Brain microvascular endothelial cell (primary cell): ENCODE measurements around the gene ZSCAN26.

Source experiments
- DNase-seq: peaks from one replicate; pipeline ENCODE4 v3.0.0-alpha.2; 2020
- H3K27ac ChIP-seq: fragments of 250-450 bp; sonication (Bioruptor Pico); 2 replicates; pipeline ENCODE4 v1.5.1; 2020; ENCODE audit warnings: mild to moderate bottlenecking, moderate library complexity
- H3K27me3 ChIP-seq: fragments of 250-450 bp; sonication (Bioruptor Pico); replicated peaks from 2 replicates; pipeline ENCODE4 v1.5.1; 2020; ENCODE audit warnings: mild to moderate bottlenecking
- H3K36me3 ChIP-seq: fragments of 250-450 bp; sonication (Bioruptor Pico); replicated peaks from 2 replicates; pipeline ENCODE4 v1.5.1; 2020; ENCODE audit warnings: mild to moderate bottlenecking
- H3K4me3 ChIP-seq: 2 replicates; pipeline ENCODE4 v1.5.1; 2011; ENCODE audit warnings: low read depth, mild to moderate bottlenecking, control low read depth, low read length, moderate library complexity
- in situ Hi-C: cut with HindIII; loops from 2 replicates; pipeline ENCODE4 v1.10.0; 2017; ENCODE audit warnings: low sequenced_read_pairs, low pct_ligation_motif_present
- TF ChIP-seq, protein P1 (sequence below): IDR thresholded peaks from 2 replicates; pipeline ENCODE4 v1.5.1; 2011; ENCODE audit warnings: low read depth, mild to moderate bottlenecking, moderate library complexity, low read length, control low read depth, inconsistent platforms; ENCODE audit errors: missing control alignments

Gene ZSCAN26

DNA sequence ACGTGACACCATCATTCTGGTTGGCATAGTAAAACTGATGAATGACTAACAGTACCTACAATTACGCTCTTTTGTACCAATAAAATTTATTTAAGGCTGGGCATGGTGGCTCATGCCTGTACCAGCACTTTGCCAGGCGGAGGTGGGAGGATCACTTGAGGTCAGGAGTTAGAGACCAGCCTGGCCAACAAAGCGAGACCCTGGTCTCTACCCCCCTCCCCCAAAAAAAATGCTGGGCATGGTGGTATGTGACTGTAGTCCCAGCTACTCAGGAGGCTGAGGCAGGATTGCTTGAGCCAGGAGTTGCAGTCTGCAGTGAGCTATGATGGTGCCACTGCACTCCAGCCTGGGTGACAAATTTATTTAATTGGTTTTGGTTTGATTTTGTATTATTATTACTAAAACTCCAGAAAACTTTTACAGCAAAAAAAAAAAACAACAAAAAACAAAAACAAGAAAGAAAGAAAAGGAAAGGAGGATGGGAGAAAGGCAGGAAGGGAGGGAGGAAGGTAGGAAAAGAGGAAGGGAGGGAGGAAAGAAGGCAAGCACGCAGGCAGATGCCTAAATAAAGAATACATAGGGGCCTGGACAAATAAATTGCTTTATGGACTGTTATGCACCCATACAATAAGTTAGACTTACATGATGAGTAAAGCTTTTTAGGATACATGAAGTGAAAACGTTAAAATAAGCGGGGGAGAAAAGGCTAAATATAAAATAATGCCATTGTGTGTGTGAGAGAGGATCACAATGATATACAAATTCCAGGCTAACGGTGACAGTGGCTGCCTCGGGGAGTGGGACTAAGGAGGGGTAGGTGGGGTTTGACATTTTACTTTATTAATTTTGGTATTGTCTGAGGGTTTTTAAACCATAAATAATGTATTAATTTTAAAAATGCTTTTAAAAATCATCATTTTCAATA, 42.5 kb upstream of the ZSCAN26 start:
- H3K27ac ChIP-seq = peak overlapping the region; percentile 38
- H3K4me3 ChIP-seq = peak overlapping the region; percentile 86
- in situ Hi-C loops = no loop called here
- H3K36me3 ChIP-seq = peaks cover 22% of the 10 kb centered on the region
- TF ChIP-seq, protein P1, sequence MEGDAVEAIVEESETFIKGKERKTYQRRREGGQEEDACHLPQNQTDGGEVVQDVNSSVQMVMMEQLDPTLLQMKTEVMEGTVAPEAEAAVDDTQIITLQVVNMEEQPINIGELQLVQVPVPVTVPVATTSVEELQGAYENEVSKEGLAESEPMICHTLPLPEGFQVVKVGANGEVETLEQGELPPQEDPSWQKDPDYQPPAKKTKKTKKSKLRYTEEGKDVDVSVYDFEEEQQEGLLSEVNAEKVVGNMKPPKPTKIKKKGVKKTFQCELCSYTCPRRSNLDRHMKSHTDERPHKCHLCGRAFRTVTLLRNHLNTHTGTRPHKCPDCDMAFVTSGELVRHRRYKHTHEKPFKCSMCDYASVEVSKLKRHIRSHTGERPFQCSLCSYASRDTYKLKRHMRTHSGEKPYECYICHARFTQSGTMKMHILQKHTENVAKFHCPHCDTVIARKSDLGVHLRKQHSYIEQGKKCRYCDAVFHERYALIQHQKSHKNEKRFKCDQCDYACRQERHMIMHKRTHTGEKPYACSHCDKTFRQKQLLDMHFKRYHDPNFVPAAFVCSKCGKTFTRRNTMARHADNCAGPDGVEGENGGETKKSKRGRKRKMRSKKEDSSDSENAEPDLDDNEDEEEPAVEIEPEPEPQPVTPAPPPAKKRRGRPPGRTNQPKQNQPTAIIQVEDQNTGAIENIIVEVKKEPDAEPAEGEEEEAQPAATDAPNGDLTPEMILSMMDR = no peak
- no peaks in the 10 kb centered on the region for H3K27me3 ChIP-seq
- no peak for DNase-seq

DNA sequence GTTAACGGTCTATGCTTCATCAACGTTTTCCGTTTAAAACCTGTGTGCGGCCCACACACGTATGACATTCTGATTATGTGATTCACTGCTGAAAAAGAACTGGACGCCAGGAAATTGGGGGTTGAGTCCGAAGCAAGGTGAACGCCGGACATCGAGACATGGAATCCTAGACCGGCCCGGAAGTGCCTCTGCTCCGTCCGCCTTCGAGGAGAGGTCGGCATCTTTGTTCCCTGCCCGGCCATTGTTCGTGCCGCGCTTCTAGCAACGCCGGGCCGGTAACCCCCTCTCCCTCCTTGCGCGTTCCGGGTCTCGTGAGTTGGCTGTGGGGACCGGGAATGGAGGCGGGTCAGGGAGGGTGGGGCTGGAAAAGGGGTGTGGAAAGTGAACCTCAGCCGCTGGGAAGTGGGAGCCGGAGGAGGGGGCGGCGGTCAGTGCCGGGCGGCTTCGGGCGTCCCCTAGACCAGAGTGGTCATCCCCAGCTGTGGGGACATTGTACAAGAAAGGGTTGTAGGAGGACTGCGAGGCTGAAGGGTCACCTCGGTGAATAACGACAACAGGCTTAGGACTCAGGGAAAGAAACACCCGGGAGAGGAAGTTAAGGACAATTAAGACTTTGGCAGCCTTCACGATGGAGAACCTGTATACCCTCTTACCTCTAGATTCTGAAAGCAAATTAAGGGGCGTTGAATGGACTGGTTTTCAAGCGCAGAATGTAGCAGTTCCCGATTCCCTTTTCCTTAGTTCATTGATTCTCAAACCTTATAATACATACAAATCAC, 41.7 kb upstream of the ZSCAN26 start, which contains the start of gene ZSCAN9:
TSS of gene ZSCAN9 (plus strand) at position 220 of the 779 bp plus-strand sequence. CDS start 1,810 bp downstream, outside the sequence.
- DNase-seq = peak; percentile 80
- Histone ChIP-seq H3K36me3 (peaks cover 26% of the 10 kb centered on the region), H3K4me3 (peak within 1 kb of the TSS; percentile 86), H3K27ac (peak within 1 kb of the TSS; percentile 38), H3K27me3 (no peaks in the 10 kb centered on the region)
- in situ Hi-C loops = no loop called here
- TF ChIP-seq, protein P1 = no peak

DNA sequence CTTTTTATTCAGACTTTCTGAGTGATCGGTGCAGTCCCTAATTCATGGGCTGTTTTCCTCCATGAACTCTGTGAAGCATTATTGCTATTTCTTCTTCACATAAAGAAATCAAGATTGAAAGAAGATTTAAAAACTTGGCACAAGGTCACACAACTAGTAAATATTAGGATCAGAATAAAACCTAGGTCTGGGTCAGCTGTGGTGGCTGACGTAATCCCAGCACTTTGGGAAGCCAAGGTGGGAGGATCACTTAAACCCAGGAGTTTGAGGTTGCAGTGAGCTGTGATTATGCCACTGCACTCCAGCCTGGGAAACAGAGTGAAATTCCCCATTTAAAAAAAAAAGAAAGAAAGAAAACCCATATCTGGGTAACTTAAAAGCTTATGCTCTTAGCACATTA, 40.5 kb upstream of the ZSCAN26 start:
- TF ChIP-seq, protein P1 = no peak
- Histone ChIP-seq H3K36me3 (peaks cover 34% of the 10 kb centered on the region), H3K27me3 (no peaks in the 10 kb centered on the region), H3K27ac (no peak overlapping the region), H3K4me3 (no peak overlapping the region)
- no peak for DNase-seq
- in situ Hi-C loops = no loop called here

DNA sequence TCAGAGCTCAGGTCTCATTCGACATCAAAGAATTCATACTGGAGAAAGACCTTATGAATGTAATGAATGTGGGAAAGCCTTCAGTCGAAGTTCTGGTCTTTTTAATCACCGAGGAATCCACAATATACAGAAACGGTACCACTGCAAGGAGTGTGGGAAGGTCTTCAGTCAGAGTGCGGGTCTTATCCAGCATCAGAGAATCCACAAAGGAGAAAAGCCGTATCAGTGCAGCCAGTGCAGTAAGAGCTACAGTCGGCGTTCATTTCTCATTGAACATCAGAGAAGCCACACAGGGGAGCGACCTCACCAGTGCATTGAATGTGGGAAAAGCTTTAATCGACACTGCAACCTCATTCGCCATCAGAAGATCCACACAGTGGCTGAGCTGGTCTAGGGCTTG, 34.2 kb upstream of the ZSCAN26 start:
- no peaks in the 10 kb centered on the region for H3K27me3 ChIP-seq
- peaks cover 47% of the 10 kb centered on the region for H3K36me3 ChIP-seq
- DNase-seq = no peak
- in situ Hi-C loops = no loop called here
- TF ChIP-seq, protein P1 = no peak
- H3K4me3 ChIP-seq = no peak overlapping the region
- no peak overlapping the region for H3K27ac ChIP-seq

DNA sequence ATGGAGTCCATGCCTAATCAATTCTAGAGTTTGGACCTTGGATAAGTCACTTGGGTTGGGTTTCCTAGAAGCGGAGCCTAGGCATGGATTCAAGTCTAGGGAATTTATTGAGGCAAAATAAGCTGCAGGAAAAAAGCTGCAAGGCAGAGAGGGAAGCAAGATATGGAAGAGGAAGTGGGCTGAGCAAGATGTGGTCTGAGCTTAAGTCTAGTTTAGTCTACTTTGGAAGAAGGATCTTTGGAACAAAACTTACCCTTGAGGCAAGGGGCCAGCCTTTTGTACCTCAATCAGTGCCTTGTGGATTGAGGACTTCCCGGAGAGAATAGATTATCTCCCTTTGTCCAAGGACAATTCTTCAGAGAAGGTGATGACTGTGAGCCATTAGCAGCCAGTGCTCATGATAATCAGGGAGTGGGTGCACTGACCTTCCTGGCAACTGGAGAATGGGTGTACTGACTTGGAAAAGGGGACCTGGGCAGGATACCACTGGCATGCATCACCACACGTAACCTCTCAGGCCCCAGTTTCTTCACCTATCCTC, 31.0 kb upstream of the ZSCAN26 start:
- no peak overlapping the region for H3K27ac ChIP-seq
- in situ Hi-C loops = no loop called here
- H3K4me3 ChIP-seq = no peak overlapping the region
- DNase-seq = no peak
- TF ChIP-seq, protein P1 = no peak
- peaks cover 22% of the 10 kb centered on the region for H3K36me3 ChIP-seq
- no peaks in the 10 kb centered on the region for H3K27me3 ChIP-seq
